Measurements from ENCODE around the gene MYO3B. TPM values are rescaled to one million over a fixed set of nuclear protein-coding genes. Genes with fewer than 3 reads are reported as not detected.

MYO3B gene
- polyA plus RNA-seq, 3 donors from 2014 or later = not detected

DNA sequence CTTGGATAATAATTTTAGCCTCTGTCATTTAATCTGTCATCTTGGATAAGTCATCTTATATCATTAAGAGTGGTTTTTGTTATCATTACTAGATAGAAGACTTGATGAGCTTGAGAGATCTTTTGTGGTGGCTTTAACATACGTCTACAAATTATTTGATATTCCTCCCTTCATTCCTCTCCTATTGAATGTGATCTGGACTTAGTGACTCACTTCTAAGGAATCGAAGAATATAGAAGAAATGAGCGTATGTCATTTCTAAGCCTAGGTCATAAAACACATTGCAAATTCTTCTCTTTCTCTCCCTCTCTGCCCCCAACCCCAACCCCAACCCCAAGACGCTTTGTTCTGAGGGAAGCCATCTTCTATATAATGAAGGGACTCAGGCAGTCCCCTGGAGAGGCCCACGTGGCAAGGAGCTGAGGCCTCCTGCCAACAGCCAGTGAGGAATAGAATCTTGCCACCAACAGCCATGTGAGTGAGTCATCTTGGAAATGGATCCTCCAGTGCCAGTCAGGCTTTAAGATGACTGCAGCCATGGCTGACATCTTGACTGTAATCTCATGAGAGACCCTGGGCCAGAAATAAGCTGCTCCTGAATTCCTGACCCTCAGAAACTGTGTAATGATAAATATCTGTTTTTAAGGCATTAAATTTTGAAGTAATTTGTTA lies 315.6 kb downstream of the MYO3B start:
- Mint-ChIP-seq H3K27ac (no peak overlapping the region), H3K4me1 (no peaks in the 10 kb centered on the region), H3K4me3 (no peak overlapping the region), H3K36me3 (no peaks in the 10 kb centered on the region), H3K27me3 (ENCODE audit: low read depth in 3 of 3) (peaks cover 0 to 8% (median 5%) of the 10 kb centered on the region in 3 donors), H3K9me3 (no peaks in the 10 kb centered on the region)
- no peak for DNase-seq

DNA sequence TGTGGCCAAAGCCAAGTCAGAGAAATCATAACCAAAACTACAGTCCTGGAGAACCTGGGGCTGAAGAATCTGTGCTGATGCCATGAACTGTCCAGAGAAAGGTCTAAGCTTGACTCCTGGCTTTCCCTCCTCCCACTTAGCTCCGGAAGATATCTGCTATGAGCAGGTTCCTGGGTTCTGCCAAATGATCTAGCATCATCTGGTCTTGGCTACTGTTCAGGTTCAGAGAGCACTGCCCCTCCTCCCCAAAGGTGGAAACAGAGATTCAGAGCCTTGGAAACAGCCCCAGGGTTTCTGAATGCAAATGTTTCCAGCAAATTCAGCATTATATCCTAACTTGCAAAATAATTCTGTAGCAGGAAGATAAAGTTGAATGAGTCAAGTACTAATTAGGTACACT lies 317.9 kb downstream of the MYO3B start:
- Mint-ChIP-seq H3K4me3 (no peak overlapping the region), H3K27me3 (ENCODE audit: low read depth in 3 of 3) (peaks cover 0 to 9% (median 5%) of the 10 kb centered on the region in 3 donors), H3K27ac (no peak overlapping the region), H3K36me3 (no peaks in the 10 kb centered on the region), H3K9me3 (no peaks in the 10 kb centered on the region), H3K4me1 (no peaks in the 10 kb centered on the region)
- DNase-seq = no peak

DNA sequence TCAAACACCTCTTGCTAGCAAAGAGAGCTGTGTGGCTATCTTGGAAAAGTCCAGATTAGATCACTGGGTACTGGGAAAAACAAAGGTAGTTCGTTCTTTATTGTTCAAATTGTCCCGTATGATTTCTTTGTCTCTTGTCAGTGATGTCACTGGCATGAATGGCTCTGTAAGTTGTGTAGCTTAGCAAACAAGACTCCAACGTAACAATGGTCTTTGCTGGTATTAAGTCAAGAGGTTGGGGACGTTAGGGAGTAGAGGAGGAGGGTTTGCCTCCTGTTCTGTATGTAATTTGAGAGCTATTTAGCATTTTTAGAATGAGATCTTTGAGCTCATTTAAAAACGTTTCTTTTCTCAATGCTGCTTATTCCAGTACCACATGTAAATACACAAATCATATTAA lies 320.7 kb downstream of the MYO3B start:
- Mint-ChIP-seq H3K27me3 (ENCODE audit: low read depth in 3 of 3) (peaks cover 0 to 13% (median 5%) of the 10 kb centered on the region in 3 donors), H3K27ac (no peak overlapping the region), H3K4me1 (peaks cover 0 to under 1% of the 10 kb centered on the region in 2 donors), H3K4me3 (no peak overlapping the region), H3K9me3 (no peaks in the 10 kb centered on the region), H3K36me3 (no peaks in the 10 kb centered on the region)
- no peak for DNase-seq

DNA sequence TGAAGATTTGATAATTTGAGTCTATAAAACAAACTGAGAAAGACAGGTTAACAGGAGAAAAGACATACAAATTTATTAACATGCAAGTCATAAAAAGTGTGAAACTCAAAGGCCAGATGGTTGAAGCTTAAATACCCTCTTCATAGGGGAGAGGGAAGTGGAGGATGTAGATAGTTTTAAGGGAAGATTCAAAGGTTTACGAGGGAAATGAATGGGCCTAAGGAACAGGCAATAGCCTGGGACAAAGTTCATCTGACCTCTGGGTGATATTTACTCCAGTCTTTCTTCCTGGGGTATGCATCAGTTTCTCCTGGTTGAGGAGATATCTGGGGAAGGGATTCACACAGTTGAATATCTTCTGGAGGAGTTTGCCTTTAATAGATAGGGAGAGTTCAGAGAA lies 322.2 kb downstream of the MYO3B start:
- H3K4me1 Mint-ChIP-seq = peaks cover 0 to 10% of the 10 kb centered on the region in 2 donors
- no peak overlapping the region for H3K4me3 Mint-ChIP-seq
- no peak overlapping the region for H3K27ac Mint-ChIP-seq
- H3K27me3 Mint-ChIP-seq (ENCODE audit: low read depth in 3 of 3) = peaks cover 0 to 16% (median 7%) of the 10 kb centered on the region in 3 donors
- H3K36me3 Mint-ChIP-seq = no peaks in the 10 kb centered on the region
- H3K9me3 Mint-ChIP-seq = no peaks in the 10 kb centered on the region
- no peak for DNase-seq

DNA sequence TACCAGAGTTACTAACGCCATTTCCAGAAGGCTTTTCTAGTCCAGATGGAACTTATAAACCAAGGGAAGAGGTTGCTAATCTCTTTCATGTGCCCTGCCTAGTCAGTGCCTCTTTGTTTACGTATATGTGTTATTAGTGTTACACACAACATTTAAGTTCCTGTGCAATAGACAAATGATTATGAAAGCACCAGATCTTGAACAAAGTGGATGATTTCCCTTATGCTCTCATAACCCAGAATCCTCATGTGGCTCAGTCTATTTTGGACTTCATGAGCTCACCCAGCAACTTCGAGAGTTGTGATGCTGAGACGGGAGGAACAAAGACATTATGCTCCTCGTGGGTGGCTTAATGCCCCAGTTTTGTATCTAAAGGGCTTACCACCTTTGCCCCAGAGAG lies 322.8 kb downstream of the MYO3B start:
- Mint-ChIP-seq H3K36me3 (no peaks in the 10 kb centered on the region), H3K4me1 (peaks cover 0 to 13% of the 10 kb centered on the region in 2 donors), H3K27ac (no peak overlapping the region), H3K9me3 (no peaks in the 10 kb centered on the region), H3K4me3 (no peak overlapping the region), H3K27me3 (ENCODE audit: low read depth in 3 of 3) (peaks cover 0 to 14% (median 10%) of the 10 kb centered on the region in 3 donors)
- DNase-seq = no peak

DNA sequence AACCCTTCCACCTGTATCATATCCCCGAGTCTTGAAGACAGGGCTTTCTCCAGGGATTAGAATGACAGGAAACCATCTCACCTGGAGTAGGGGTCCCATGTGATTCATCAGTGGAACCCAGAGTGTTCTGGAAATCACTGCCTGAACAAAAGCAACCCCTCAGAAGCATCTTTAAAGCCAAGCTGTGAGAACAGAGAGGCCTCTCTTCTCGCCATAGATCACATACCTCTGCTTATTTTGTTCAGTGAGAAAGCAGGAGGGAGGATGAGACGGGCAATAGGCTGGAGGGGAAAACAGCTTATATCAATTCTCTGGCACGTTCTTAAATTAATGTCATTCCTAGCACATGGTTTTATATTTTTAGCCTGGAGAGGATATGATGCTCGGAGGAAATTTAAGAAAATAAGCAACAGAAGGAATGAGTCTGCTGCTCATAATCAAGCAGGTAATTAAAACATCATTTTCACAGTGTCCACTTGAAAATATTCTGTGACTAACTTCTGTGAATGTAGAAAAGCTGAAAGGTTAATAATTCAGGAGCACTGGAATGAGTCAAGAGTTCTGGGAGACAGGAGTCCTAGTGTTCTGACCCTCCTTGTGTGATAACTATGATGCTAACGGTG lies 323.6 kb downstream of the MYO3B start:
- H3K4me3 Mint-ChIP-seq = no peak overlapping the region
- H3K36me3 Mint-ChIP-seq = no peaks in the 10 kb centered on the region
- peaks cover 0 to 20% of the 10 kb centered on the region in 2 donors for H3K4me1 Mint-ChIP-seq
- H3K27ac Mint-ChIP-seq = no peak overlapping the region
- DNase-seq = no peak
- H3K9me3 Mint-ChIP-seq = no peaks in the 10 kb centered on the region
- H3K27me3 Mint-ChIP-seq (ENCODE audit: low read depth in 3 of 3) = peaks cover 0 to 11% (median 10%) of the 10 kb centered on the region in 3 donors

DNA sequence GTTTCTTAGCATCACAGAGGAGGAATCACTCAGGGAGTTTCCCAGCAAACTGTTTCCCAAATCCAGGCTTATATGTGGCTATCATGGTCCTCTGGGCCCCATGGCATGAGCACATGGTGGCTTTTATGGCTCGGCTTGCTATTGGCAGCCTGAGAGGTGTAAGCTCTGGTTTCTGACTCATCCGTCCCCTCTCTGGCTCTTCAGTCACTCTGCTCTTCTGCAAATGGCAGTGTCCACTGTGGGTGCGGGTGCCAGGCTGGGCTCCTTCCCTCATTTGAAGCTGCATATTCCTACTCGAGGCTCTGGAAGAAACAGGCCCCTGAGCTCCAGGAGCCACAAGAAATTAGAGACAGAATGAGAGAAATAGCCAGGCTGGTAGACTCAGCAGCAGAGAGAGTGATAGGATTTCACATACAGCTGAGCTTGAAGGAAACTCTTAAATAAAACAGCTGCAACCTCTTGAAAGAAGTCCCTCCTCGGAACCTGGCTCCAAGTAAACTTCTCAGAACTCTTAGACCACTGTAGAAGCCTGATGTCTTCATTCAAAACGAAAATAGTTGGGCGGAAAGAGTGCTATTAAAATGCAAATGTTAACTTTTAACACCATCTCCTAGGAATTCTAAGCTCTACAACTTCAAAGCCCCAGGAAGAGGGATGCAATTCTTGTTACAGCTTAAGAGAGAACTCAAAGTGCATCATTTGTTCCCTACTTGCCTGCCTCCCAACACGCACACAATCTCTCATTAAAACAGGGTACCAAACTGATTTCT lies 324.6 kb downstream of the MYO3B start:
- peaks cover 4 to 14% (median 10%) of the 10 kb centered on the region in 3 donors for H3K27me3 Mint-ChIP-seq (ENCODE audit: low read depth in 3 of 3)
- no peaks in the 10 kb centered on the region for H3K36me3 Mint-ChIP-seq
- H3K9me3 Mint-ChIP-seq = no peaks in the 10 kb centered on the region
- H3K4me3 Mint-ChIP-seq = no peak overlapping the region
- H3K4me1 Mint-ChIP-seq = peaks cover 3 to 31% of the 10 kb centered on the region in 2 donors
- DNase-seq = no peak
- H3K27ac Mint-ChIP-seq = no peak overlapping the region

DNA sequence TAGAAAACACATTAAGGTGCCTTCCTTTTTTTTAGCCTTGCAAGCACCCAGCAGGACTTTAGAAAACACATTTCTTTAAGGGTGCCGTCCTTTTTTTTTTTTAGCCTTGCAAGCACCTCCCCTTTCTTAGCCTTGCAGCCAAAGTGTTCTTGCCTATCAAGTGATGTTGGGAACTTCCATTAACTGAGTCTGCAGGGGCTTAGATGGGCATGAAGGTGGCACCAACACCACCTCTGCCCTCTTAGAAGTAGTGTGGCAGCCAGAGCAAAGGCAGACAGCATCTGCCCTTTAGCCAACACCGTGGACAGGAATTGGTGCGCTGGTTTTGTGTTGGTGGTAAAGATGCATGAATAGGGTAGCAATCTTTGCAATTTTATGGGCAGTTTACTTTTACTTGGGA lies 325.6 kb downstream of the MYO3B start:
- H3K36me3 Mint-ChIP-seq = no peaks in the 10 kb centered on the region
- H3K9me3 Mint-ChIP-seq = peaks cover 0 to 2% (median 0%) of the 10 kb centered on the region in 6 donors
- DNase-seq = no peak
- no peak overlapping the region for H3K4me3 Mint-ChIP-seq
- peaks cover 9 to 41% of the 10 kb centered on the region in 2 donors for H3K4me1 Mint-ChIP-seq
- peaks cover 4 to 14% (median 10%) of the 10 kb centered on the region in 3 donors for H3K27me3 Mint-ChIP-seq (ENCODE audit: low read depth in 3 of 3)
- no peak overlapping the region for H3K27ac Mint-ChIP-seq

DNA sequence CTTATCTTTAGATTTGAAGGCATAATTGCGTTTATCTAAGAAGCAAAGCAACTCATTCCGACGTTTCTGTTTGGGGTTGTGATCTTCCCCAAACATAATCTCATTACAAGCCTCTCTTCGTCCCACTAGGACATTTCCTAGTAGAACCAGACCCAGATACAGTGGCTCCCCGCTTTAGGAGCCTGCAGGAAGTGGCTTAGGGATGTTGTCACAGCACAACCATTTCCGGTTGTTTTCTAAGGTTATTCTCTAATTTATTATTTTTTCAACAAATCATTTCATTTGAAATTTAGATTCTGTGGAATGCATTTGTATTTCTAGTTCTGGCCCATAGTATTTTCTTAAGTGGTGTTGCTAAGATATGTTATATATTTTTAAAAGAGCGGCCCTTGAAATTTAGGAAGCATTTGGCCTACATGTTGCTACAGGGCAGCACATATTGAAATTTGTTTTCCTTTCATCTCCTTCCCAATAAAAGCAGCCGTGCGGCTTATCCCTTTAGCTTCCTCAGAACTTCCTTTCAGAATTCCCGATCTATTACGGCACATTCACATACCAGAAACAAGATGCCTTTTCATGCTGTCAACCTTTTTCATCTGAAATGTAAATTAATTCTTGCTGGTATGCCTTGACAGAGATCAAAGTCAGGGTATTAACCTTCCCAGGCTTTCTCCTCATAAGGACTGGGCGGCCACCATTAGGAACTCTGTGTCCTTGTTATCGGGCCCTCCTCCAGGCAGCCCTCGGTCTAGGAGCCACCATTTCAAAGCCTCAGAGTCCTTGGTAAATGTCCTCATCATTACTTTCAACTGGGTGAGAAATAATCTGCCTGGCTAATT lies 326.2 kb downstream of the MYO3B start:
- peaks cover 4 to 16% (median 10%) of the 10 kb centered on the region in 3 donors for H3K27me3 Mint-ChIP-seq (ENCODE audit: low read depth in 3 of 3)
- DNase-seq = no peak
- no peak overlapping the region for H3K4me3 Mint-ChIP-seq
- peaks cover 9 to 42% of the 10 kb centered on the region in 2 donors for H3K4me1 Mint-ChIP-seq
- H3K27ac Mint-ChIP-seq = no peak overlapping the region
- H3K36me3 Mint-ChIP-seq = no peaks in the 10 kb centered on the region
- H3K9me3 Mint-ChIP-seq = peaks cover 0 to 2% (median 0%) of the 10 kb centered on the region in 6 donors

DNA sequence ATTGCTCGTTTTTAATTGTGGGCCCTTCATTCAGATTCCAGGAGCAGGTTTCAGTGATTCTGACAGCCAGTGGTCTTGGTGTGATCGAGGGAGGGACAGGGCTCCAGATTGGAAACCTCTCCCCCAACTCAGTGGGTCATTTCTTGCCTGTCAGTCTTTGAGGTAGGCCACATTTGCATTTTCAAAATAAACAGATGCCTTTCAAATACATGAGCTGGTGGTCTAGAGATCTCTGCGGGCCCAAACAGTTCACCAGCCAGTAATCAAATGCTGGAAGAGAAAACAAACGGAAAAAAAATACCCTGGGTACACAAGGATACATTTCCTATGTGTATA lies 326.8 kb downstream of the MYO3B start:
- DNase-seq = no peak
- Mint-ChIP-seq H3K9me3 (peaks cover 0 to 2% (median 0%) of the 10 kb centered on the region in 6 donors), H3K27me3 (ENCODE audit: low read depth in 3 of 3) (peaks cover 4 to 16% (median 10%) of the 10 kb centered on the region in 3 donors), H3K4me3 (no peak overlapping the region), H3K27ac (no peak overlapping the region), H3K36me3 (no peaks in the 10 kb centered on the region), H3K4me1 (peaks cover 9 to 42% of the 10 kb centered on the region in 2 donors)

DNA sequence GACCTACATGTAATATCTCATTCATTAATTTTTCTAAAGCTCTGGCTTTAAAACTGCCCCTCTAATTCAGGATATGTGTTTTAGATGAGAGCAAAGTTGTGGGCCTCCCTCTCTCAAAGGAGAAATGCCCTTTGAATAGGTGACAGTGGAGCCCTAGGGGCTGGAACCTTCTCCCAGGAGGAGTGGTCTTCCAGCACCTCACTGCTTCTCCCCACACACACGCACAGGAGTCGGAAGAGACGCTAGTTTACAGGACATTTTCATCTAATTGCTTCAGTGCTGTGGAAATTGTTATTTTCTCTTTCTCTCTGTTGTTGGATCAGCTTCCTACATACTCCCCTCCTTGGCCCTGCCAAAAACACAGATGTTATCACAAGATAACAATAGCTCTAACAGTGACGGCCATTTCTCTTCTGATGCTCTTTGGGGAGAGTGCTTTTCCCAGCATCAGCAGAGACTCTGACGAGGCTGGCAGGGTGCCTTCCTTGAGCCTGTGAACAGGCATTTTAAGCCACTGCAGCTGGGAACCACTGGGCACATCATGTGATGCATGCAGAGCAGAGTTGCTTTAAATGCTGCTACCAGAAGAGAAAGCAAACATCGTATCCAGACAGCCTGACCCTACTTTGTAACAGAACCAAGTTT lies 327.8 kb downstream of the MYO3B start:
- Mint-ChIP-seq H3K4me1 (peaks cover 9 to 42% of the 10 kb centered on the region in 2 donors), H3K36me3 (no peaks in the 10 kb centered on the region), H3K27me3 (ENCODE audit: low read depth in 3 of 3) (peaks cover 4 to 16% (median 8%) of the 10 kb centered on the region in 3 donors), H3K4me3 (no peak overlapping the region), H3K27ac (no peak overlapping the region), H3K9me3 (peaks cover 0 to 3% (median 0%) of the 10 kb centered on the region in 6 donors)
- DNase-seq = no peak

DNA sequence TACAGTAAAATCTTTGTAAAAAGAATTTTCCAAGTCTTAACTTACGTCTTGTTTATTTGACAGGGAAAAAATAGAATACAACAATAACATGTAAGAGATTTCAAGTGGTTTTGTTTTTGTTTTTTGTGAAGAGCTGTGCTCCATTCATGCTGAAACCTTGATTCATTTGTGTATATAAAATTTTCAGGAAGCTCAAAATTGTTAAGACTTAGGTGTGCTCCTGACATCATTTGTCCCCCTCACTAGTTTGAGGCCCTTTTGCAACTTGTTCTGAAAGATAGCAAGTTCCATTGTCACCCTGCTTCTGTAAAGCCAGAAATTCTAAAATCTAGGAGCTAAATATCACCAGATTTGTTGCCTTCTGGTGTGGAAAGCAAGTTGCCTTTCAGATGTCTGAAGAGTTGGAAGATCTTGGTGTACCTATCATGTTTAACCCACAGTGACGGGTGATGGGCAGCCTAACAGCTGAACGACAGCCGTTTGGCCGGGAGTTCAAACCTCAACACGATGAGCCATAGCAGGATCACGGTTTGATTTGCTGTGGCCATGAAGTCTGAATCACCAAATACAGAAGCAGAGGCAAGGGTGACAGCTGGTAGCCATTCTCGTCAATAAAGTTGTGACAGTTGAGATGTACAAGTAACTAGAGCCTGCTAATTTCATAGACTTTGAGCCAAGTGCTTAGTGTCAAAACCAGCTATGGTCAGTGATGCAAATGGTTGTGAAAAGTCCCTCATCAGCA lies 331.7 kb downstream of the MYO3B start:
- Mint-ChIP-seq H3K36me3 (no peaks in the 10 kb centered on the region), H3K9me3 (peaks cover 0 to 4% (median 0%) of the 10 kb centered on the region in 6 donors), H3K27ac (no peak overlapping the region), H3K4me1 (peaks cover 9 to 32% of the 10 kb centered on the region in 2 donors), H3K27me3 (ENCODE audit: low read depth in 3 of 3) (peaks cover 4 to 14% (median 5%) of the 10 kb centered on the region in 3 donors), H3K4me3 (no peak overlapping the region)
- no peak for DNase-seq

Measured in immature natural killer cell (primary cell).